ENCODE measurements around the gene ADCY9.
A peak's percentile ranks its signal among the peaks of the same experiment; 100 is the strongest.

Gene ADCY9

GRCh38 chr16:4006397-4006999 lies 109.7 kb downstream of the ADCY9 start:
- no peaks in the 10 kb centered on the region for H3K27me3 Mint-ChIP-seq (ENCODE audit: low read depth)
- no peaks in the 10 kb centered on the region for H3K36me3 Mint-ChIP-seq (ENCODE audit: low read depth)

GRCh38 chr16:4005731-4006130 lies 110.5 kb downstream of the ADCY9 start:
- no peaks in the 10 kb centered on the region for H3K36me3 Mint-ChIP-seq (ENCODE audit: low read depth)
- no peaks in the 10 kb centered on the region for H3K27me3 Mint-ChIP-seq (ENCODE audit: low read depth)
- H3K4me1 Mint-ChIP-seq (ENCODE audit: low read depth), result no peaks in the 10 kb centered on the region
- no peak overlapping the region for H3K27ac Mint-ChIP-seq
- no peaks in the 10 kb centered on the region for H3K9me3 Mint-ChIP-seq
- H3K4me3 Mint-ChIP-seq, result no peak overlapping the region

More at GRCh38 chr16:4006397-4006999, 109.7 kb downstream of the ADCY9 start:
- Mint-ChIP-seq H3K27ac (no peak overlapping the region), H3K9me3 (no peaks in the 10 kb centered on the region), H3K4me1 (ENCODE audit: low read depth) (no peaks in the 10 kb centered on the region), H3K4me3 (no peak overlapping the region)

GRCh38 chr16:4005281-4005680 lies 111.0 kb downstream of the ADCY9 start:
- H3K4me3 Mint-ChIP-seq, result no peak overlapping the region
- no peak overlapping the region for H3K27ac Mint-ChIP-seq
- peaks cover 4% of the 10 kb centered on the region for H3K4me1 Mint-ChIP-seq (ENCODE audit: low read depth)
- no peaks in the 10 kb centered on the region for H3K27me3 Mint-ChIP-seq (ENCODE audit: low read depth)
- H3K36me3 Mint-ChIP-seq (ENCODE audit: low read depth), result no peaks in the 10 kb centered on the region
- no peaks in the 10 kb centered on the region for H3K9me3 Mint-ChIP-seq

GRCh38 chr16:4004206-4004605 lies 112.0 kb downstream of the ADCY9 start:
- Mint-ChIP-seq H3K27ac (no peak overlapping the region), H3K9me3 (no peaks in the 10 kb centered on the region), H3K4me3 (no peak overlapping the region), H3K36me3 (ENCODE audit: low read depth) (no peaks in the 10 kb centered on the region), H3K4me1 (ENCODE audit: low read depth) (peaks cover 15% of the 10 kb centered on the region), H3K27me3 (ENCODE audit: low read depth) (no peaks in the 10 kb centered on the region)

GRCh38 chr16:4003576-4003975 lies 112.7 kb downstream of the ADCY9 start:
- Mint-ChIP-seq H3K4me1 (ENCODE audit: low read depth) (peaks cover 17% of the 10 kb centered on the region), H3K36me3 (ENCODE audit: low read depth) (no peaks in the 10 kb centered on the region), H3K27ac (no peak overlapping the region)

GRCh38 chr16:4003166-4003565 lies 113.1 kb downstream of the ADCY9 start:
- no peaks in the 10 kb centered on the region for H3K27me3 Mint-ChIP-seq (ENCODE audit: low read depth)
- H3K9me3 Mint-ChIP-seq, result no peaks in the 10 kb centered on the region
- peaks cover 17% of the 10 kb centered on the region for H3K4me1 Mint-ChIP-seq (ENCODE audit: low read depth)
- no peak overlapping the region for H3K27ac Mint-ChIP-seq
- H3K4me3 Mint-ChIP-seq, result no peak overlapping the region
- no peaks in the 10 kb centered on the region for H3K36me3 Mint-ChIP-seq (ENCODE audit: low read depth)

More at GRCh38 chr16:4003576-4003975, 112.7 kb downstream of the ADCY9 start:
- Mint-ChIP-seq H3K9me3 (no peaks in the 10 kb centered on the region), H3K4me3 (no peak overlapping the region), H3K27me3 (ENCODE audit: low read depth) (no peaks in the 10 kb centered on the region)

DNA sequence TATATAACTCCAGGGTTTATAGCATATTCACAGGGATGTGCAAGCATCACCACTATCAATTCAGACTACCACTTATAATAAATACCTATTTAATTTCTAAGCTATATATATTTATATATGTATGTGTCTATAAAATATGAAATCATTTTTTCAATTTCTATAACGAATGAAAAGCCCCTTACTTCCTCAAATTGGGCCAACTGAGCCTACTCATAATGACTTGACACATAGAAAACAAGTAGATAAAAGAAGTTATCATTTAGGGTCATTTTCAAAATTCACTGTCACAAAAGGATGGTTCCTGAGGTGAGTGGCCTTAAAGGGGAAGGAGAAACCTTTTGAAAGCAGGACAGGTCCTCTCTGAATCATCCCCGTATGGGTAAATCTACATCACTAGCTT lies 114.1 kb downstream of the ADCY9 start:
- Mint-ChIP-seq H3K4me3 (no peak overlapping the region), H3K9me3 (no peaks in the 10 kb centered on the region), H3K27me3 (ENCODE audit: low read depth) (no peaks in the 10 kb centered on the region), H3K4me1 (ENCODE audit: low read depth) (peaks cover 17% of the 10 kb centered on the region), H3K27ac (no peak overlapping the region), H3K36me3 (ENCODE audit: low read depth) (no peaks in the 10 kb centered on the region)

DNA sequence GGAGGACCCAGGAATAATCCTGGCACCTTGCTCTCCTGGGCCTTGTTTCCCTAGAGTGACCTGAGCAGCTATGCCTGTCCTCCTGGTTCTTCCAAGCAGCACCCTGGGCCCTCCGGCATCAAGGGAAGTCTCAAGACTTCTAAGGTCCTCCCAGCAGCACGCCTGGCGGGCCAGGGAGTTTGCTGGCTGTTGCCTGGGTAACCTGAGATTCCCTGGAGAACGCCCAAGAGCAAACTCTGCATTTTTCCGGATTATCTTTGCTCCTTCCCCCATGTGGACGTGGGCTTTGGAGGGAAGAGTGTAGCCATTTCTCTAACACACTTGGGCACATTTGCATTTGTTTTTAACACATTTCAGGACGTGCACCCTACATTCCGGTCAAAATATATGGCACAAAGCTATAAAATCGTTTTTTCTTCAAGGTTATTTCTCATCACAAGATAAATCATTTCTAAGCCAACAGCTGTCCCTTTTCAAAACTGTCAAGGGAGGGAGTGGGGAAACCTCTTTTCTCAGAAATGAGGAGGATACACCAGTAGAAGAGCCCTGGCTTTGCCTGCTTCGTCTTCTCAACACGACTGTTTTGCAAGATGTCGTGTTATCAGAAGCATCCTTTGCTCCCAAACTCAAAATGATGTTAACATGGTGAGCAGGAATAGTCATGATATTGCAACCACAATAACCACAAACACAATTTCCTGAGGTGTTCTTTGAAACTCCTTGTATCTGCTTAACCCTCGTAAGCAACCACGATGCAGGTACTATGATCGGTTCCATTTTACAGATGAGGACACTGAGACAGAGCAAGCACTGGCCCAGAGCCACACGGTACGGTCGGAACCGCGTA lies 116.5 kb downstream of the ADCY9 start:
- H3K9me3 Mint-ChIP-seq, result no peaks in the 10 kb centered on the region
- H3K27me3 Mint-ChIP-seq (ENCODE audit: low read depth), result no peaks in the 10 kb centered on the region
- no peak overlapping the region for H3K27ac Mint-ChIP-seq
- peak overlapping the region; percentile 2 for H3K4me3 Mint-ChIP-seq
- H3K36me3 Mint-ChIP-seq (ENCODE audit: low read depth), result no peaks in the 10 kb centered on the region
- peaks cover 17% of the 10 kb centered on the region for H3K4me1 Mint-ChIP-seq (ENCODE audit: low read depth)

GRCh38 chr16:3998793-3999478 lies 117.3 kb downstream of the ADCY9 start:
- Mint-ChIP-seq H3K27ac (no peak overlapping the region), H3K4me1 (ENCODE audit: low read depth) (peaks cover 17% of the 10 kb centered on the region), H3K27me3 (ENCODE audit: low read depth) (no peaks in the 10 kb centered on the region), H3K36me3 (ENCODE audit: low read depth) (no peaks in the 10 kb centered on the region), H3K9me3 (no peaks in the 10 kb centered on the region), H3K4me3 (no peak overlapping the region)

- Mint-ChIP-seq H3K27me3 (ENCODE audit: low read depth) (no peaks in the 10 kb centered on the region), H3K4me1 (ENCODE audit: low read depth) (peaks cover 17% of the 10 kb centered on the region), H3K27ac (no peak overlapping the region), H3K9me3 (no peaks in the 10 kb centered on the region), H3K4me3 (no peak overlapping the region), H3K36me3 (ENCODE audit: low read depth) (no peaks in the 10 kb centered on the region)
These were observed 118.9 kb downstream of the ADCY9 start for GRCh38 chr16:3997231-3997841.

DNA sequence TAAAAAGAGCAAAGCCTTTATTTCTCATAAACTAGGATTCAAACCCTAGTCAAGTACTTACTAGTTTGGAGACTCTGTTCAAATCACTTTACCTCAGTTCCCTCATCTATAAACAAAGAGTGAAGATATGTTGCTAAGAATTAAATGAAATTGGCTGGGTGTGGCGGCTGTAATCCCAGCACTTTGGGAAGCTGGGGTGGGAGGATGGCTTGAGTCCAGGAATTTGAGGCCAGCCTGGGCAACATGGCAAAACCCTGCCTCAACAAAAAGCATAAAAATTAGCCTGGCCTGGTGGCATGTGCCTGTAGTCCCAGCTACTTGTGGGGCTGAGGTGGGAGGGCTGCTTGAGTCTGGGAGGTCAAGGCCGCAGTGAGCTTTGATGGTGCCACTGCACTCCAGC lies 121.2 kb downstream of the ADCY9 start:
- Mint-ChIP-seq H3K4me3 (no peak overlapping the region), H3K4me1 (ENCODE audit: low read depth) (peaks cover 10% of the 10 kb centered on the region), H3K27ac (no peak overlapping the region), H3K27me3 (ENCODE audit: low read depth) (no peaks in the 10 kb centered on the region), H3K36me3 (ENCODE audit: low read depth) (no peaks in the 10 kb centered on the region), H3K9me3 (no peaks in the 10 kb centered on the region)

DNA sequence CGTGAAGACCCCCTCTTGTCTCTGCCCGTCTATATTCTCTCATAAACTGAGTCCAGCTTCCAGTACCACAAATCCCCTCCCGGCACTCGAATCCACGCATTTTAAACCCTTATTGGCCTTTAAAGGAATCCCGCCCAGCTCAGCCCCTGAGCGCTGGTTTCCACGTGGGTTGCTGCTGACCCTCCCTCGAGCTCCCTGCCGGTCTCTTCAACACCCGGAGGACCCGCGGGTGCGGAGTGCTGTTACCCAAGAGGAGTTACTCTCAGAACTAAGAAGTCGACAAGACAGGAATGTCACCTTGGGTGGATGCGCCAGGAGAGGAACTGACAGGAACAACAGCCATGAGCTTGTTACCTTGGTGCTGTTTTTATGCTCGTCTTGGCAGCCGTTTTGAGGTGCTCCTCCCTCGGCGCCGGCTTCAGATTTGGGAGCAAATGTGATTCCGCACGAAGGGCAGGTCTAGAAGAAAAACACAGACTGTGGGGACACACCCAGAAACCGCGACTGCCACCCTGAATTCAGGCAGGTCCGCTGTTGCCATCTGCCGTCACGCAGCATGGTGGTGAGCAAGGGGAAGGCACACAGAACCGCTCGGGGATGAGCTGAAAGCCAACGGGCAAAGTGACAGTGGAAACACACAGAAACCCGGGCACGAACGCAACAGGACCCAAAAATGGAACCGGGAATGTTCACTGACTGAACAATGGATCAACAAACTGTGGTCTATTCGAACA lies 123.0 kb downstream of the ADCY9 start:
- Mint-ChIP-seq H3K27ac (no peak overlapping the region), H3K4me3 (no peak overlapping the region), H3K27me3 (ENCODE audit: low read depth) (no peaks in the 10 kb centered on the region), H3K4me1 (ENCODE audit: low read depth) (no peaks in the 10 kb centered on the region), H3K36me3 (ENCODE audit: low read depth) (no peaks in the 10 kb centered on the region), H3K9me3 (no peaks in the 10 kb centered on the region)

DNA sequence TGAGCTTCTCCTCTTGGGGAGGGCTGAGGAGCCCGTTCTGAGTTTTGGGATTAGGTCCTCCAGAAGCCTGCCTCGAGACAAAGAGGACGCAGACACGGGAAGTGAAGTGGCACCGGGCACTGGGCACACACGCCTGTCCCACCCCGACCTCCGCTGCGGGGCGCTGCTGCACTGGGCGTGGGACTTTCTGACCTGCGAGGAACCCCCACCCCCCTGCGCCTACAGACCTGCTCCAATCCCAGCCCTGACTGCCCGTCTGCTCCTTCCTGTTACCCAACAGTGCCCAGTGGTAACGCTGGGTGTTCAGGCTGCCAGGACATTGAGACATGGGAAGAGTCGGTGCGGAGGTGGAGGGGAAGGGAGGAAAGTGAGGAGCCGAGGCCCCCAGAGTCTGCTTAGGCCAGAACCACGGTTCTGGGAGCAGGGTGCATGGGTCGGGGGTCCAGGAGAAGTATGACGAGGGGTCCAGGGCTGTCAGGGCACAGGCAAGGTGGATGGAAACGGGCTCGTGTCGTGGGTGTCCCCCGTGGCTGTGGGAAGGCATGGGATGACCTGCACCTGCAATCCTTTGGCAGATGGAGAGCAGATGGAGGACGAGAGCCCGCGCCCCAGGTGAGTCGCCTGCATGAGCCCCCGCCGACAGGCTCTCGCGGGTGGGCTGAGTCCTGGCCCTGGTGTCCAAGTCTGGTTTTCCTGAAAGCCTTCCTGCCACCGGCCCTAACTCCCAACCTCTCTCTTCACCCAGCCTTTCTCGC lies 123.8 kb downstream of the ADCY9 start:
- no peak overlapping the region for H3K4me3 Mint-ChIP-seq
- H3K27ac Mint-ChIP-seq, result no peak overlapping the region
- no peaks in the 10 kb centered on the region for H3K27me3 Mint-ChIP-seq (ENCODE audit: low read depth)
- no peaks in the 10 kb centered on the region for H3K9me3 Mint-ChIP-seq
- no peaks in the 10 kb centered on the region for H3K4me1 Mint-ChIP-seq (ENCODE audit: low read depth)
- H3K36me3 Mint-ChIP-seq (ENCODE audit: low read depth), result no peaks in the 10 kb centered on the region
